ENCODE measurements around the gene MECP2. TPM values are rescaled to one million over a fixed set of nuclear protein-coding genes. Genes with fewer than 3 reads are reported as not detected.

The MECP2 gene
- total RNA-seq, 4 donors from 2014 or later, result 47.7 to 93.3 (median 61.1) TPM

DNA sequence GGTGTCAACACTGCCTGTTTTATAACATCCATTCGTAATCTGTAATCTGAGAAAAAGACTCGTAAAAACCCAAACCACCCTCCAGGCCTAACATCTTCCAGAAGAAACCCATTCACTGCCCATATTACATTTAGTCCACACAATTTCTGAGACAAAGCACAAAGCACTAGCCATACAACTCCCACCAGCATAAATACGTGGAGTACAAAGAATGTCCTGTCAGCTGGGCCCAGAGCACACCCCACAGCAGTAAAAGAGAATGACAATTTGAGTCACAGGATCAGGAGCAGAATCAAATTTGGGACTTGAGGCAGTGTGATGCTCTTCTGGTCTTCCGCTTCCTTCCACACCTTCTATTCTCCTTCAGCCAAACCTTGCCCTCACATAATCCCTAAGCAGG is 6.8 kb downstream of the MECP2 start:
- H3K4me1 ChIP-seq, result peaks cover 12 to 26% of the 10 kb centered on the region in 2 donors
- TF ChIP-seq, protein P1, sequence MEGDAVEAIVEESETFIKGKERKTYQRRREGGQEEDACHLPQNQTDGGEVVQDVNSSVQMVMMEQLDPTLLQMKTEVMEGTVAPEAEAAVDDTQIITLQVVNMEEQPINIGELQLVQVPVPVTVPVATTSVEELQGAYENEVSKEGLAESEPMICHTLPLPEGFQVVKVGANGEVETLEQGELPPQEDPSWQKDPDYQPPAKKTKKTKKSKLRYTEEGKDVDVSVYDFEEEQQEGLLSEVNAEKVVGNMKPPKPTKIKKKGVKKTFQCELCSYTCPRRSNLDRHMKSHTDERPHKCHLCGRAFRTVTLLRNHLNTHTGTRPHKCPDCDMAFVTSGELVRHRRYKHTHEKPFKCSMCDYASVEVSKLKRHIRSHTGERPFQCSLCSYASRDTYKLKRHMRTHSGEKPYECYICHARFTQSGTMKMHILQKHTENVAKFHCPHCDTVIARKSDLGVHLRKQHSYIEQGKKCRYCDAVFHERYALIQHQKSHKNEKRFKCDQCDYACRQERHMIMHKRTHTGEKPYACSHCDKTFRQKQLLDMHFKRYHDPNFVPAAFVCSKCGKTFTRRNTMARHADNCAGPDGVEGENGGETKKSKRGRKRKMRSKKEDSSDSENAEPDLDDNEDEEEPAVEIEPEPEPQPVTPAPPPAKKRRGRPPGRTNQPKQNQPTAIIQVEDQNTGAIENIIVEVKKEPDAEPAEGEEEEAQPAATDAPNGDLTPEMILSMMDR (IDR thresholded peaks at IDR 0.05), result no peak
- TF ChIP-seq POLR2A (IDR thresholded peaks at IDR 0.05), result no peak
- H3K27me3 ChIP-seq, result no peaks in the 10 kb centered on the region
- H3K27ac ChIP-seq, result no peak overlapping the region
- no peaks in the 10 kb centered on the region for H3K36me3 ChIP-seq
- H3K4me3 ChIP-seq (replicated peaks in 1 of 3), result no peak overlapping the region
- 80 to 94% methylated on average over 4 of the region's 4 CpGs for WGBS, 2 donors
- DNase-seq, result no peak
- intact Hi-C loops (cut with DNase I), result no loop called here
- H3K9me3 ChIP-seq, result no peaks in the 10 kb centered on the region

DNA sequence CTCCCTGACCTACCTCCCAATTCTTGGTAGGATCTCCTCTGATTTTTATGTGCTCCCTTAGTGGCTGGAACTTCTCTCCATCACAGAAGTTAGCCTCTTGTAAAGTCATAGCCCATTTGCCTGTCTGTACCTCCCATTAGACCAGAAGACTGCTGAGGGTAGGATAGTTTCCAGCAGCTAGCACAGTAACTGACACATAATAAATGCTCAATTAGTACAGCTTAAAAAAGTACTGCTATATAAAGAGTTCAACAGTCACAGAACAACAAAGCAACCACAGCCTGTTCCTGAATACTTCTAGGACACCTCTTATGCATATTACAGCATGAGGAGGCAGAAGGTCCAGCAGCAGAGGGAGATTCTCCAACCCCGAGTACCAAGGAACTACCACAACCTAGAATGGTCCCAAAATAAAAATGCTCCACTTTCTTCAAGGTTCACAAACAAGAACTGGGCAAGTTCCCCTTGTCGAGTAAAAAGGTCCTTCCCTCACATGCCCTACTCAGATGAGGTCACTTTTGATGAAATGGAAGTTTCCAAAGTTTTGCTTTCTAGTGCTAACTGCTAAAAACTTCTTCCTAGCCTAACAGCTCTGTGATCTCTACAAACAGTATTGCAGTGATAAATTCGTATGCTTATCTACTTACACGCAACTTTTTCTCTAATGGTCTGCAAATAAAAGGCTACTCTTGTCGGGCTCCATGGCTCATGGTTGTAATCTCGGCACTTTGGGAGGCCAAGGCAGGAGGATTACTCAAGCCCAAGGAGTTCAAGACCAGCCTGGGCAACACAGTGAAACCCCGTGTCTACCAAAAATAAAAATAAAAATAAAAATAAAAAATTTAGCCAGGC is 12.8 kb downstream of the MECP2 start:
- no peak overlapping the region for H3K27ac ChIP-seq
- no peak for DNase-seq
- no peaks in the 10 kb centered on the region for H3K9me3 ChIP-seq
- H3K27me3 ChIP-seq, result no peaks in the 10 kb centered on the region
- H3K4me3 ChIP-seq (replicated peaks in 1 of 3), result no peak overlapping the region
- H3K4me1 ChIP-seq, result peaks cover 0 to 24% of the 10 kb centered on the region in 2 donors
- TF ChIP-seq, protein P1 (IDR thresholded peaks at IDR 0.05), result no peak
- no peak for TF ChIP-seq POLR2A (IDR thresholded peaks at IDR 0.05)
- no peaks in the 10 kb centered on the region for H3K36me3 ChIP-seq
- intact Hi-C loops (cut with DNase I), result no loop called here
- 87 to 88% methylated on average over 6 to 7 of the region's 7 CpGs for WGBS, 2 donors

DNA sequence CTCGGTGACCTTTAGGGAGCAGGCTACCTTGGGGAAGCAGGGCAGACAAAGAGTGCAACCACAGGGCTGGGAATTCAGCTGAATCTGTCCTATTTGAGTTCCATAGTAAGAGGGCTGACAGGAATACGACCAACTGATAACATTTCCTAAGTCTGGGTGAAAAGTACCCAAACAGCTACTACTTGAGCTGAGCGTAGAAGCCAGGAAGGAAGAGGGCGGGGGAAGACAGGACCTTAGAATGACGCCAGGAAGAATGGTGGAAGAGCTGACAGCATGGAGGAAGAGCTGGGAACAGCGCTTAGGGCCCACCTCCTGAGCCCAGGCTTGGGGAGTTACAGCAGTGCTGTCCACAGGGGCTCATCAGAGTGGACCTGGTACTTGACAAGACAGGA is 14.4 kb downstream of the MECP2 start:
- intact Hi-C loops (cut with DNase I), result no loop called here
- TF ChIP-seq, protein P1 (IDR thresholded peaks at IDR 0.05), result no peak
- TF ChIP-seq POLR2A (IDR thresholded peaks at IDR 0.05), result no peak
- Histone ChIP-seq H3K27ac (no peak overlapping the region), H3K4me3 (replicated peaks in 1 of 3) (no peak overlapping the region), H3K4me1 (peaks cover 0 to 22% of the 10 kb centered on the region in 2 donors), H3K9me3 (no peaks in the 10 kb centered on the region), H3K36me3 (no peaks in the 10 kb centered on the region), H3K27me3 (no peaks in the 10 kb centered on the region)
- no peak for DNase-seq
- WGBS, 2 donors, result 60 to 63% methylated on average over 6 of the region's 6 CpGs

DNA sequence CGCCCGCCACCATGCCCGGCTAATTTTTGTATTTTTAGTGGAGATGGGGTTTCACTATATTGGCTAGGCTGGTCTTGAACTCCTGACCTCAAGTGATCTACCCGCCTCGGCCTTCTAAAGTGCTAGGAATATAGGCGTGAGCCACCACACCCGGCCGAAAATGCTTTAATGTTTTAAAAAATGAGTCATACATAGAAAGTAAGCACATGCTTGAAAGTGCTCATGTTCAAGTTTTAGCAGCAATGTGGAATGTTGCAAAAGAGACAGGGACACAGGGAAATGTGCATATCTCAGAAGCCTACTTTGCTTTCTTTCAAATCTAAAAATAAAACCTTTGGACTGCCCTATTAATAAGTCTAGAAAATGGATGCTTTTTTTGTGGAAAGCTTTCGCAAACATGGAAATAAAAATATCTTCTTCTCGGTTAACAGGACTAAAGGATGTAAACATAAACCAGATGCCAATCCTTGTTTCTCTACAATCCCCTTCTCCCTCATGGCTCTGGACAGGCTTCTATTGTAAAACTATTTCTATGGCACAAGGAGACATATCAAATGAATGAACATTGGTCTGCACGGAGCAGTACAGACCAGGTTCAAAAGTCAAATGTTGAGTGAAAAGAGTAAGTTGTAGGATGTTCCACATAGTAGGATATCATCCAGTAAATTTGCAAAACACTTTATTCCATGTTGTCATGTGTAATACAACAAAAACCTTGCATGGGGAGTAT is 15.0 kb downstream of the MECP2 start:
- Histone ChIP-seq H3K27ac (peak overlapping the region in 2 of 3 donors; percentile 9 to 10), H3K4me3 (replicated peaks in 1 of 3) (no peak overlapping the region), H3K4me1 (peaks cover 0 to 16% of the 10 kb centered on the region in 2 donors), H3K9me3 (no peaks in the 10 kb centered on the region), H3K36me3 (no peaks in the 10 kb centered on the region), H3K27me3 (no peaks in the 10 kb centered on the region)
- 66 to 71% methylated on average over 11 of the region's 11 CpGs for WGBS, 2 donors
- TF ChIP-seq, protein P1 (IDR thresholded peaks at IDR 0.05), result no peak
- DNase-seq, result no peak
- intact Hi-C loops (cut with DNase I), result no loop called here

DNA sequence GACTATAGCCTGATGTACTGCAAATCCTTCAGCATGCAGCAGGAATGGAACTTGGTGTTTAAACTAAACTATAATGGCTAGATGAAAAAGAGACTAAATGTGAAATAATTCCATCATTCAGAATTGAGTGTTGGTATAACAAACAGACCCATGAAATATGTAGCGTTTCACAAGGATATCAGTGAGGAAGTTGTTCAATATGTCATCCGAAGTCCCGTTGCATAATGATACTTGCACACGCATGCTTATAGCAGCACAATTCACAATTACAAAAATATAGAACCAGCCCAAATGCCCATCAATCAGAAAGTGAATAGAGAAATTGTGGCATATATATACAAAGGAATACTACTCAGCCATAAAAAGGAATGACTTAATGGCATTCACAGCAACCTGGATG is 20.4 kb downstream of the MECP2 start:
- TF ChIP-seq, protein P1 (IDR thresholded peaks at IDR 0.05), result no peak
- TF ChIP-seq POLR2A (IDR thresholded peaks at IDR 0.05), result no peak
- DNase-seq, result no peak
- Histone ChIP-seq H3K27me3 (no peaks in the 10 kb centered on the region), H3K4me3 (replicated peaks in 1 of 3) (no peak overlapping the region), H3K27ac (no peak overlapping the region), H3K36me3 (no peaks in the 10 kb centered on the region), H3K9me3 (no peaks in the 10 kb centered on the region), H3K4me1 (peaks cover 14 to 15% of the 10 kb centered on the region in 2 donors)
- intact Hi-C loops (cut with DNase I), result no loop called here
- 97 to 100% methylated on average over 4 of the region's 4 CpGs for WGBS, 2 donors

Measured in thyroid gland (tissue), 4 donors.